DMS114 treated with DMSO at 0.1 percent for 48 hours (cell line): ENCODE measurements around the gene LAGE3.

Experiments used
- DNase-seq: peaks from one replicate; lab custom pipeline; 2025; ENCODE audit not compliant: unreplicated experiment; lab: John Stamatoyannopoulos, UW

Gene LAGE3

GRCh38 chrX:154458954-154459778 is 19.9 kb downstream of the LAGE3 start:
- no peak for DNase-seq

GRCh38 chrX:154458116-154458953 is 20.7 kb downstream of the LAGE3 start, which contains the start of gene PLXNA3:
TSS of gene PLXNA3 (plus strand) at chrX:154458281. CDS start at chrX:154460184, 1,903 bp downstream.
- no peak for DNase-seq

GRCh38 chrX:154457491-154458115 is 21.5 kb downstream of the LAGE3 start:
- DNase-seq: no peak

- no peak for DNase-seq
These were observed 26.3 kb downstream of the LAGE3 start for GRCh38 chrX:154452823-154453222.

GRCh38 chrX:154450312-154450711 is 28.8 kb downstream of the LAGE3 start:
- no peak for DNase-seq

- DNase-seq: no peak
These were observed 29.5 kb downstream of the LAGE3 start for GRCh38 chrX:154449618-154450017.

- no peak for DNase-seq
These were observed 30.6 kb downstream of the LAGE3 start for GRCh38 chrX:154448484-154448883.

- no peak for DNase-seq
These were observed 32.7 kb downstream of the LAGE3 start for GRCh38 chrX:154446430-154446829.

GRCh38 chrX:154445776-154446175 is 33.3 kb downstream of the LAGE3 start:
- DNase-seq: no peak

- no peak for DNase-seq
These were observed 34.3 kb downstream of the LAGE3 start for GRCh38 chrX:154444755-154445246.

GRCh38 chrX:154443992-154444754 is 34.9 kb downstream of the LAGE3 start, which contains the start of gene FAM50A:
TSS of gene FAM50A (plus strand) at chrX:154444141. CDS start at chrX:154444236, 95 bp downstream.
- DNase-seq: no peak

- no peak for DNase-seq
These were observed 35.6 kb downstream of the LAGE3 start for GRCh38 chrX:154443479-154443910.

- DNase-seq: no peak
These were observed 36.9 kb downstream of the LAGE3 start for GRCh38 chrX:154441984-154442707.

GRCh38 chrX:154441564-154441963 is 37.5 kb downstream of the LAGE3 start:
- DNase-seq: no peak

- DNase-seq: no peak
These were observed 38.3 kb downstream of the LAGE3 start for GRCh38 chrX:154440623-154441357.

GRCh38 chrX:154439841-154440240 is 39.2 kb downstream of the LAGE3 start:
- no peak for DNase-seq

GRCh38 chrX:154437971-154438893 is 40.8 kb downstream of the LAGE3 start:
- no peak for DNase-seq
